GM12872 (cell line): ENCODE data around the gene EDN2.

Experiments
- TF ChIP-seq, protein P1 (sequence below): IDR thresholded peaks from 3 replicates; pipeline ENCODE4 v1.5.1; 2011; ENCODE audit warnings: low read depth, mild to moderate bottlenecking, low read length, moderate library complexity; ENCODE audit not compliant: insufficient read depth

The EDN2 gene

GRCh38 chr1:41515778-41516167 is 31.3 kb upstream of the EDN2 start:
- TF ChIP-seq, protein P1, sequence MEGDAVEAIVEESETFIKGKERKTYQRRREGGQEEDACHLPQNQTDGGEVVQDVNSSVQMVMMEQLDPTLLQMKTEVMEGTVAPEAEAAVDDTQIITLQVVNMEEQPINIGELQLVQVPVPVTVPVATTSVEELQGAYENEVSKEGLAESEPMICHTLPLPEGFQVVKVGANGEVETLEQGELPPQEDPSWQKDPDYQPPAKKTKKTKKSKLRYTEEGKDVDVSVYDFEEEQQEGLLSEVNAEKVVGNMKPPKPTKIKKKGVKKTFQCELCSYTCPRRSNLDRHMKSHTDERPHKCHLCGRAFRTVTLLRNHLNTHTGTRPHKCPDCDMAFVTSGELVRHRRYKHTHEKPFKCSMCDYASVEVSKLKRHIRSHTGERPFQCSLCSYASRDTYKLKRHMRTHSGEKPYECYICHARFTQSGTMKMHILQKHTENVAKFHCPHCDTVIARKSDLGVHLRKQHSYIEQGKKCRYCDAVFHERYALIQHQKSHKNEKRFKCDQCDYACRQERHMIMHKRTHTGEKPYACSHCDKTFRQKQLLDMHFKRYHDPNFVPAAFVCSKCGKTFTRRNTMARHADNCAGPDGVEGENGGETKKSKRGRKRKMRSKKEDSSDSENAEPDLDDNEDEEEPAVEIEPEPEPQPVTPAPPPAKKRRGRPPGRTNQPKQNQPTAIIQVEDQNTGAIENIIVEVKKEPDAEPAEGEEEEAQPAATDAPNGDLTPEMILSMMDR = no peak

DNA sequence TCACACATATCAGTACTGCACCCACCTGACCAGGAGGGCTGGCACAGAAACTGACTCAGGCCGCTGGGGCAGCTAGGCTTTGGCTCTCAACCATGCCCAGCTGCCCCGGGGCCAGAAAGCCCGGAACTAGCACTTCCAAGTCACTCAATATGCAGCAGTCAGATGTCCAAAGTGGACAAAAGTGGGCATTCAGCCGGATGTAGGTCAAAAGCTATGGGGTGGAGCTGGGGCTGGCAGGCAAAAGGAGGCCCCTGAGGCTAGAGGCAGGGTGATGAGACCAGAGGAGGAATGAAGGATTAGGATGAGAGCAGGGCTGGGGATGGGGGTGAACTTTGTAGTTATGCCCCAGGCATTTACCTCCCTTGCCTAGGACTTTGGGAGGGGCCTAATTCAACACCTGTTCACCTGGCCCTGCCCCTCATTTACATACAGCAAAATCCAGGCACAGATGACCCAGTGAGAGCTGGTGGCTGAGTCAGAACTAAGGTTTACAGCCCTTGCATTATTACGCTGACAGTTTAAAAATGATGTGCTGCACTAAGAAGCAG is 30.7 kb upstream of the EDN2 start:
- TF ChIP-seq, protein P1 = no peak

GRCh38 chr1:41514381-41514780 is 29.9 kb upstream of the EDN2 start:
- TF ChIP-seq, protein P1 = no peak

GRCh38 chr1:41513383-41513735 is 28.9 kb upstream of the EDN2 start:
- TF ChIP-seq, protein P1 = peak; percentile 75

- TF ChIP-seq, protein P1 = no peak
Observed at GRCh38 chr1:41512701-41513382, 28.4 kb upstream of the EDN2 start.

DNA sequence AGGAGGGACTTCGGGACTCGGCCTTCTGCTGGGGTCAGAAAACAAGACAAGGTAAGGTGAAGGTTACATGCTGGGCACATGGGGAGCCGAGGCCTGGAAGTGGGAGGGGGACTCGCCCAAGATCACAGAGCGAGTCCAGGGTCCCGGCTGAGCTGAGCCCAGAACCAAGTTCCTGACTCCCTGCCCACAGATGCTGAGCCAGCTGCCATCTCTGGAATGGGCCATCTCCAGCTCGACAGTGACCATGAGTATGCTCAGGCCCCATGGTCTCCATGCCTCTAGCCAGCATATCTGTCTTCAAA is 26.7 kb upstream of the EDN2 start:
- TF ChIP-seq, protein P1 = no peak

GRCh38 chr1:41510531-41511238 is 26.2 kb upstream of the EDN2 start:
- TF ChIP-seq, protein P1 = no peak
